Measurements from ENCODE around the gene LHX1. TPM values are rescaled to one million over a fixed set of nuclear protein-coding genes. Genes with fewer than 3 reads are reported as not detected.

The LHX1 gene
- total RNA-seq, 1 experiment from 2014 or later, result 0.96 TPM

GRCh38 chr17:36921095-36921851 is 16.0 kb upstream of the LHX1 start:
- peak; percentile 47 for DNase-seq (ENCODE audit: low read depth)

- DNase-seq (ENCODE audit: low read depth), result no peak
Measured at GRCh38 chr17:36922175-36922574, 15.1 kb upstream of the LHX1 start.

GRCh38 chr17:36923814-36924221 is 13.5 kb upstream of the LHX1 start:
- DNase-seq (ENCODE audit: low read depth), result no peak

- DNase-seq (ENCODE audit: low read depth), result no peak
Measured at GRCh38 chr17:36926226-36926625, 11.0 kb upstream of the LHX1 start.

GRCh38 chr17:36926701-36927100 is 10.6 kb upstream of the LHX1 start:
- DNase-seq (ENCODE audit: low read depth), result no peak

GRCh38 chr17:36928471-36929345 is 8.6 kb upstream of the LHX1 start:
- no peak for DNase-seq (ENCODE audit: low read depth)

- DNase-seq (ENCODE audit: low read depth), result no peak
Measured at GRCh38 chr17:36929851-36930582, 7.3 kb upstream of the LHX1 start.

GRCh38 chr17:36930583-36930900 is 6.7 kb upstream of the LHX1 start:
- DNase-seq (ENCODE audit: low read depth), result no peak

- no peak for DNase-seq (ENCODE audit: low read depth)
Measured at GRCh38 chr17:36931096-36931696, 6.1 kb upstream of the LHX1 start.

GRCh38 chr17:36931697-36932382 is 5.4 kb upstream of the LHX1 start:
- DNase-seq (ENCODE audit: low read depth), result no peak

GRCh38 chr17:36932383-36932693 is 4.9 kb upstream of the LHX1 start:
- no peak for DNase-seq (ENCODE audit: low read depth)

GRCh38 chr17:36932694-36933511 is 4.4 kb upstream of the LHX1 start:
- no peak for DNase-seq (ENCODE audit: low read depth)

GRCh38 chr17:36933512-36934143 is 3.6 kb upstream of the LHX1 start:
- DNase-seq (ENCODE audit: low read depth), result no peak

GRCh38 chr17:36934144-36934691 is 3.1 kb upstream of the LHX1 start:
- no peak for DNase-seq (ENCODE audit: low read depth)

GRCh38 chr17:36934692-36935630 is 2.3 kb upstream of the LHX1 start:
- DNase-seq (ENCODE audit: low read depth), result no peak

- DNase-seq (ENCODE audit: low read depth), result no peak
Measured at GRCh38 chr17:36935671-36936454, 1.4 kb upstream of the LHX1 start.

GRCh38 chr17:36936455-36937000 is 747 bp upstream of the LHX1 start:
- no peak for DNase-seq (ENCODE audit: low read depth)
